ENCODE measurements around the gene CNOT9.
A peak's percentile ranks its signal among the peaks of the same experiment; 100 is the strongest.

The CNOT9 gene

DNA sequence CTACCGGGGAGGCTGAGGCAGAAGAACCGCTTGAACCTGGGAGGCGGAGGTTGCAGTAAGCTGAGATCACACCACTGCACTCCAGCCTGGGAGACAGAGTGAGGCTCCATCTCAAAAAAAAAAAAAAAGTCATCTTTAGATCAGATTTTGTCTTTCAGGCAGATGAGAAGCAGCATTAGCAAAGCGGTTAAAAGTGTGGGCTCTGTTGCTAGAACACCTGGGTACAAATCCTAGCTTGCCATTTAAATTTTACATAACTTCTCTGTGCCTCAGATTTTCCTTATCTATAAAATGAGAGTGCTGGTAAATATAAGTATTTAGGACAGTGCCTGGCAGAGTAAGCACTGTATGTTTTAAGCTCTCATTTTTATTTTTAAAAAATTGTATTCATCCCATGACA is 8.2 kb downstream of the CNOT9 start:
- no peak overlapping the region for H3K4me3 ChIP-seq (ENCODE audit: control insufficient read depth, low read depth, low read length)
- DNase-seq (ENCODE audit: low read depth) = no peak
- TF ChIP-seq, protein P1, sequence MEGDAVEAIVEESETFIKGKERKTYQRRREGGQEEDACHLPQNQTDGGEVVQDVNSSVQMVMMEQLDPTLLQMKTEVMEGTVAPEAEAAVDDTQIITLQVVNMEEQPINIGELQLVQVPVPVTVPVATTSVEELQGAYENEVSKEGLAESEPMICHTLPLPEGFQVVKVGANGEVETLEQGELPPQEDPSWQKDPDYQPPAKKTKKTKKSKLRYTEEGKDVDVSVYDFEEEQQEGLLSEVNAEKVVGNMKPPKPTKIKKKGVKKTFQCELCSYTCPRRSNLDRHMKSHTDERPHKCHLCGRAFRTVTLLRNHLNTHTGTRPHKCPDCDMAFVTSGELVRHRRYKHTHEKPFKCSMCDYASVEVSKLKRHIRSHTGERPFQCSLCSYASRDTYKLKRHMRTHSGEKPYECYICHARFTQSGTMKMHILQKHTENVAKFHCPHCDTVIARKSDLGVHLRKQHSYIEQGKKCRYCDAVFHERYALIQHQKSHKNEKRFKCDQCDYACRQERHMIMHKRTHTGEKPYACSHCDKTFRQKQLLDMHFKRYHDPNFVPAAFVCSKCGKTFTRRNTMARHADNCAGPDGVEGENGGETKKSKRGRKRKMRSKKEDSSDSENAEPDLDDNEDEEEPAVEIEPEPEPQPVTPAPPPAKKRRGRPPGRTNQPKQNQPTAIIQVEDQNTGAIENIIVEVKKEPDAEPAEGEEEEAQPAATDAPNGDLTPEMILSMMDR (IDR thresholded peaks at IDR 0.05; ENCODE audit: control insufficient read depth, insufficient read depth, low read depth, low read length, missing control alignments) = no peak

DNA sequence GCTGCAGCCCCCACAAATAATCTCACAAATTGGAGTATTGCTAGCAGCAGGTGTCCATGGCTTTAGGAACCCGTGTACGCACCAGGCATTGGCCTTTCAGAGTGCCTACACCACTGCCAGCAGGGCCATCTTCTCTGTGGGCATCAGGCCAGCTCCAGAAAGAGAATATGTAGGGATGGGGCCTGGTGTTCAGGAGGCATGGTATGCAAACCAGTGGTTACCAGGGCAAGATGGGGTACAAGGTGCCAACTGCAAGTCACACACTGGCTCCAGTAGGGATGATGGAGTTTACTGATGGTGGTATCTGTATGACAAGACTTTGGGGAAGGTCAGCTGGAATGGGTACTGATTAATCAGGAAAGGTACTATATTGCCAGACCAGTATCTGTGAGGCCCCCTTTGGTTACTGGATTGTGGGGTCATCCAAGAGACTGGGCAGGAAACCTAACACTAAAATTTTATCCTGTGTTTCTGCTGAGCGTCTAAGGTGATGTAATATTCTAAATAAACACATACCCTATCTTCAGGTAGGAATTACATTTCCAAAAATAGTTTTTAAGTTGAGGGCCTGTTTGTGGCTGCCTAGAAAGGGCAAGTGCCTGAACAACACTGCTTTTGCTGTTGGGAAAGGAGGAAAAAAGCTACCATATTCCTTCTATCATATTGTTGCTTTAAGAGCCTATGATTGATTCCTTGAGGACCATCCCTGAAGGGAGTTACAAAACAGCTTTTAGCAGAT is 9.0 kb downstream of the CNOT9 start:
- no peak overlapping the region for H3K4me3 ChIP-seq (ENCODE audit: control insufficient read depth, low read depth, low read length)
- TF ChIP-seq, protein P1 (IDR thresholded peaks at IDR 0.05; ENCODE audit: control insufficient read depth, insufficient read depth, low read depth, low read length, missing control alignments) = no peak
- no peak for DNase-seq (ENCODE audit: low read depth)

DNA sequence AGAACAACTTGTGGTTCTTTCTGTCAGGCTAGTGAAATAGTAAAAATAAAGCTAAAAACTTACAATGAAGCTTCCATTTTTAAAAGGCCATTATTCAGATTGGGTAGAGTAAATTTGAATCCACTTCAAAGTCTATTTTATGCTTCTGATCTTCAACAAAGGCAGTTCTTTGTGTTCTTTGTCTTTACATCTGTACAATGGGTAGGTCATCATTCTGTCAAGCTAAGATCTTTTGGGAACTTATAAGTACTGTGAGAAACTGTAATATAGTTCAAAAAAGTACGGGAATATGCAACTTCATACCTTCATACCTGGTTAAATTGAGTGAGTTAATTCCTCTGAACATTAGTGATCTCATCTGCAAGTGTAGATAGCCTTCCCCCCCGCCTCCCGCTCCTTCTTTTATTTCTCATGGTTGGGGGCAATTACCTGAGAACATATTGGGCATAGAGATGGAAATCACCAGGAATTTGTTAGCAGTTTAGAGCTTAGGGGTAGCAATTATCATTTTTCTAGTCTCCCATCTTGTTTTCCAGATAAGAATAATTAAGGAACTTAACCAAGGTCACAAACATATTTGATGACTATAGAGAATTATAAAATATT is 9.7 kb downstream of the CNOT9 start:
- no peak for DNase-seq (ENCODE audit: low read depth)
- TF ChIP-seq, protein P1 (IDR thresholded peaks at IDR 0.05; ENCODE audit: control insufficient read depth, insufficient read depth, low read depth, low read length, missing control alignments) = no peak
- H3K4me3 ChIP-seq (ENCODE audit: control insufficient read depth, low read depth, low read length) = no peak overlapping the region

DNA sequence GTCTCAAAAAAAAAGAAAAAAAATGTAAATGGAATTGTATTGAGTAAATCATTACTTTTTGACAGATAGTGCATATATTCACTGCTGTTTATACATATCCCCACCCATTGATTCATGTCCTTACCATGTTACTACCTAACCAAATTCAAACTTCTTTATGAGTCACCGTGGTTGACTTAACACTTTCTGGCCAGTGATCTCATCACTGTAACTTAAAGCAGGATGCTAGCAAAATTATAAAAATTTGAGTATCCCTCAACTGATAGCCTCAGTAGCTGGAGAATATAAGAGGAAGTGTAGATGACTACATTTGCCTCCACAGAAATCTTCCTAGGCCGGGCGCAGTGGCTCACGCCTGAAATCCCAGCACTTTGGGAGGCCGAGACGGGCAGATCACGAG is 13.4 kb downstream of the CNOT9 start:
- H3K4me3 ChIP-seq (ENCODE audit: control insufficient read depth, low read depth, low read length) = no peak overlapping the region
- DNase-seq (ENCODE audit: low read depth) = peak; percentile 34
- TF ChIP-seq, protein P1 (IDR thresholded peaks at IDR 0.05; ENCODE audit: control insufficient read depth, insufficient read depth, low read depth, low read length, missing control alignments) = no peak

DNA sequence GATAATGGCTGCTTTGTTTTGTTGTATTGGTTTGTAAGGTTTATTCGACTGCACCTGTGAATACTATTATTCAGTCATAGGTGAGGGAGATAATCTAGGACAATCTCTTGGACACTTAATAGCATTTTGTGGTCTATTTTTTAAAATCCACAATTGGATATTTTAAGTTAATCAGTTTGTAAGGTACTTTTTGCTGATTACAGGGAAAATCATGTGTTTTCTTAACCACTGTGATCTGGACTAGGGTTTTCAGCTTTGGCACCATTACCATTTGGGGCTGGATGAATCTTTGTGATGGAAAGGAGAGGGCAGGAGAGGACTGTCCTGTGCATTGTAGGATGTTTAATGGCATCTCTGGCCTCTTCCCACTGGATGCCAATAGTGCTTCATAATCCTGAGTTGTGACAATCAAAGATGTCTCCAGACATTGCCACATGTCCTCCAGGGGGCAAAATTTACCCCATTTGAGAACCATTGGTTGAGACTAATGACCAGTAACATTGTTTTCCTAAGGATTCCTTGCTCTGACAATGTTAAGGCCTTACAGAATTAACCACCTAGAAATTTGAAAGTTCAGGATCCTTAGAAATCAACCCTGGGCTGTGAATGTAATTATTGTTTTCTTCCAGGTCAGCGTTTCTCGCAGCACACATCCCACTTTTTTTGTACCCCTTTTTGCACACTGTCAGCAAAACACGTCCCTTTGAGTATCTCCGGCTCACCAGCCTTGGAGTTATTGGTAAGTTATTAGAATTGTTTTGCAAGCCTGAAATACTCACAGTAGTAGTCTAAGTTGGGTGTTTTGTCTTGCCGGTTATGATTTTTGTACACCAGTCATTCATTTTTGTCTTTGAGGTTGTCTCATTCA is 15.6 kb downstream of the CNOT9 start:
- TF ChIP-seq, protein P1 (IDR thresholded peaks at IDR 0.05; ENCODE audit: control insufficient read depth, insufficient read depth, low read depth, low read length, missing control alignments) = no peak
- no peak for DNase-seq (ENCODE audit: low read depth)
- no peak overlapping the region for H3K4me3 ChIP-seq (ENCODE audit: control insufficient read depth, low read depth, low read length)

DNA sequence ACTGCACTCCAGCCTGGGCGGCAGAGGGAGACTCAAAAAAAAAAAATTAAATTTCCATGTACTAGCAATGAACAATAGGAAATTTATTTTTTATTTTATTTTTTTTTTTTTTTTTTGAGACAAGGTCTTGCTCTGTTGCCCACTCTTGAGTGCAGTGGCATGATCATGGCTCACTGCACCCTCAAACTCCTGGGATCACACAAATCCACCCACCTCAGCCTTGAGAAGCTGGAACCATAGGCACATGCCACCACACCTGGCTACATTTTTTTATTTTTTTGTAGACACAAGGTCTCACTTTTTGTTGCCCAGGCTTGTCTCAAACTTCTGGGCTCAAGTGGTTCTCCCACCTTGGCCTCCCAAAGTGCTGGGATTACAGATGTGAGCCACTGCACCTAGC is 16.9 kb downstream of the CNOT9 start:
- no peak for DNase-seq (ENCODE audit: low read depth)
- H3K4me3 ChIP-seq (ENCODE audit: control insufficient read depth, low read depth, low read length) = no peak overlapping the region
- TF ChIP-seq, protein P1 (IDR thresholded peaks at IDR 0.05; ENCODE audit: control insufficient read depth, insufficient read depth, low read depth, low read length, missing control alignments) = no peak

All from AG09309 (cell line).